Thoracic aorta (tissue), 2 donors: ENCODE results near the gene GALNT13. TPM values are rescaled to one million over a fixed set of nuclear protein-coding genes. Genes with fewer than 3 reads are reported as not detected.

Experiments used
- ATAC-seq: fragments of 150-250 bp; one replicate; pipeline ENCODE4 v1.8.0; 2017; ENCODE audit warnings: low read depth; ENCODE audit not compliant: insufficient number of reproducible peaks, low FRiP score
- DNase-seq: peaks from one replicate; pipeline ENCODE4 v3.0.0-alpha.2; 2020; ENCODE audit warnings: low spot score
- H3K27ac ChIP-seq, 2 donors: fragments of 200-600 bp; sonication (generic); 1 replicate in 1 of 2; 2 replicates in 1 of 2; pipeline ENCODE4 v1.5.1; 2016; ENCODE audit warnings: mild to moderate bottlenecking in 2 of 2, moderate library complexity in 2 of 2
- H3K27me3 ChIP-seq: fragments of 200-600 bp; sonication (generic); replicated peaks from 2 replicates; pipeline ENCODE4 v1.6.0; 2016; ENCODE audit warnings: mild to moderate bottlenecking; ENCODE audit not compliant: insufficient read depth
- H3K36me3 ChIP-seq: fragments of 200-600 bp; sonication (generic); one replicate; pipeline ENCODE4 v1.5.1; 2016
- H3K4me1 ChIP-seq, 2 donors: fragments of 200-600 bp; sonication (generic); 1 replicate in 1 of 2; 2 replicates in 1 of 2; pipeline versions ENCODE4 v1.5.1 to v1.6.0; 2016; ENCODE audit warnings: low read depth in 2 of 2, mild to moderate bottlenecking in 1 of 2; ENCODE audit not compliant: control insufficient read depth in 1 of 2
- H3K4me3 ChIP-seq: fragments of 200-600 bp; sonication (generic); 2 replicates; pipeline ENCODE4 v1.5.1; 2016; ENCODE audit warnings: mild to moderate bottlenecking
- H3K9me3 ChIP-seq: fragments of 200-600 bp; sonication (generic); 2 replicates; pipeline ENCODE4 v1.5.1; 2016
- total RNA-seq, 2 donors: library from RNA; depleted of rRNA; stranded (reverse); fragments of >200 nt; gene quantifications; one replicate each; pipeline versions ENCODE4 v1.1.0 to v1.2.3, GENCODE V29; 2016
- TF ChIP-seq, protein P1 (sequence below): fragments of 200-600 bp; sonication (generic); IDR thresholded peaks from one replicate; pipeline ENCODE4 v1.5.1; 2019; ENCODE audit warnings: antibody characterized with exemption

GALNT13 gene
- total RNA-seq, 2 donors from 2014 or later: 2.5 to 30.1 TPM

DNA sequence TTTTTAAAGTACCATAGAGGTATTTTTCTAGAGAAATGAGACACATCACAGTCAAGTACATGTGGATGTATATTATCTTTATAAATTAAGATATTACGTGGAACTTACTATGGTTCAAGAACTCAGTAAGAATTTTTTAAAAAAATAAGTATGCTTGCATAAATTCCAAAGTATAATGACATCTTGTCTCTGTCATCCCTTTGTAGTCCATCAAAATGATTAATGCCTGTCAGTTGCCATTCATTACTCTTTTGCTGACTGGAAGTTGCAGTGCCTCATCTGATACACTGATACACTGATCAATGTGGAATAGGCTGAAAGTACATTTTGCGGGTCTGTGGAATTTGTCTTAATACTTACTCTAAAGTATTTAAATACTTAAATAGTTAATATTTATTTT lies 177.2 kb downstream of the GALNT13 start:
- Histone ChIP-seq H3K4me3 (no peak overlapping the region), H3K36me3 (no peaks in the 10 kb centered on the region), H3K4me1 (no peaks in the 10 kb centered on the region), H3K27me3 (no peaks in the 10 kb centered on the region), H3K27ac (no peak overlapping the region), H3K9me3 (no peaks in the 10 kb centered on the region)
- DNase-seq (no peak), ATAC-seq (no peak)
- TF ChIP-seq, protein P1, sequence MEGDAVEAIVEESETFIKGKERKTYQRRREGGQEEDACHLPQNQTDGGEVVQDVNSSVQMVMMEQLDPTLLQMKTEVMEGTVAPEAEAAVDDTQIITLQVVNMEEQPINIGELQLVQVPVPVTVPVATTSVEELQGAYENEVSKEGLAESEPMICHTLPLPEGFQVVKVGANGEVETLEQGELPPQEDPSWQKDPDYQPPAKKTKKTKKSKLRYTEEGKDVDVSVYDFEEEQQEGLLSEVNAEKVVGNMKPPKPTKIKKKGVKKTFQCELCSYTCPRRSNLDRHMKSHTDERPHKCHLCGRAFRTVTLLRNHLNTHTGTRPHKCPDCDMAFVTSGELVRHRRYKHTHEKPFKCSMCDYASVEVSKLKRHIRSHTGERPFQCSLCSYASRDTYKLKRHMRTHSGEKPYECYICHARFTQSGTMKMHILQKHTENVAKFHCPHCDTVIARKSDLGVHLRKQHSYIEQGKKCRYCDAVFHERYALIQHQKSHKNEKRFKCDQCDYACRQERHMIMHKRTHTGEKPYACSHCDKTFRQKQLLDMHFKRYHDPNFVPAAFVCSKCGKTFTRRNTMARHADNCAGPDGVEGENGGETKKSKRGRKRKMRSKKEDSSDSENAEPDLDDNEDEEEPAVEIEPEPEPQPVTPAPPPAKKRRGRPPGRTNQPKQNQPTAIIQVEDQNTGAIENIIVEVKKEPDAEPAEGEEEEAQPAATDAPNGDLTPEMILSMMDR: no peak

- H3K27ac ChIP-seq: no peak overlapping the region
- ATAC-seq: no peak
- TF ChIP-seq, protein P1: no peak
- no peaks in the 10 kb centered on the region for H3K27me3 ChIP-seq
- no peak overlapping the region for H3K4me3 ChIP-seq
- H3K9me3 ChIP-seq: no peaks in the 10 kb centered on the region
- no peaks in the 10 kb centered on the region for H3K36me3 ChIP-seq
- H3K4me1 ChIP-seq: no peaks in the 10 kb centered on the region
- no peak for DNase-seq
Measured at GRCh38 chr2:154049561-154049960, 177.8 kb downstream of the GALNT13 start.

- H3K4me1 ChIP-seq: no peaks in the 10 kb centered on the region
- H3K27me3 ChIP-seq: no peaks in the 10 kb centered on the region
- DNase-seq (no peak), ATAC-seq (no peak)
- TF ChIP-seq, protein P1: no peak
- H3K27ac ChIP-seq: no peak overlapping the region
- peaks cover 3% of the 10 kb centered on the region for H3K9me3 ChIP-seq
- no peaks in the 10 kb centered on the region for H3K36me3 ChIP-seq
- H3K4me3 ChIP-seq: no peak overlapping the region
Measured at GRCh38 chr2:154067124-154067523, 195.4 kb downstream of the GALNT13 start.

DNA sequence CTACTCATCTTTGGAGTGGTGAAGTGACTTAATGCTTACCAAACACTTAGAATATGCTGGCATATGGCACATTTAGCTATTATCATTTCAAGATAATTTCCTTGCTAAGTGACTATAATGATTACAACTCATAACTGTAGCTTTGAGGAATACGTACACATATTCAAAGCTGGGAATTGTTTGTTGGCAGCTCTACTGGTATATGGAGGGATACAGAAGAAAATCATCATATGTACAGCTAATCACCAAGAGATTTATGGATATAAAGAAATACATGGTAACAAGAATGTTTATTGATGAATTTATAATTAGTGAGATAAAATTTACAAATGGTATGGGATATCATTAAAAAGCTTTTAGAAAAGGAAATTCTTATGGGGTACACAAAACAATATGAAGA lies 207.2 kb downstream of the GALNT13 start:
- H3K4me3 ChIP-seq: no peak overlapping the region
- ATAC-seq (no peak), DNase-seq (no peak)
- TF ChIP-seq, protein P1: no peak
- no peaks in the 10 kb centered on the region for H3K4me1 ChIP-seq
- H3K27me3 ChIP-seq: no peaks in the 10 kb centered on the region
- H3K9me3 ChIP-seq: no peaks in the 10 kb centered on the region
- no peak overlapping the region for H3K27ac ChIP-seq
- H3K36me3 ChIP-seq: no peaks in the 10 kb centered on the region

DNA sequence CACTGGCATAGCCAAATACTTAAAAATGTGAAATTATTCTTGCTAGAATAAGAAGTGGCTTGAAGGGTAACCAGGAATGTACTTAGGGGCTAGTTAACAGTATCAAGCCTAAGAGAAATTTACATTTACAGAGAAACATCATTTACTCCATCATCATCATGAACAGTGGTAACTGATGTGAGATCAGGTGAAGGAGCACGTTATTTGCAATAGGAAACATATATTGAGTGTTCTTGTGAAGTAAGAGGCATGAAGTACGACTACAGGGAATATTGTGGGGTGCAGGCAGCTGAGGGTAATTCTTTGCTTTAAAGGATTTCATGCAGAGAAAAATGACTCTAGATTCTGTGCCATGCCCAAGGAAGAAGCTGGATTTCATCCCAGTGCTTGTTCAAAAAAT lies 220.8 kb downstream of the GALNT13 start:
- Histone ChIP-seq H3K4me3 (no peak overlapping the region), H3K27ac (no peak overlapping the region), H3K9me3 (no peaks in the 10 kb centered on the region), H3K36me3 (no peaks in the 10 kb centered on the region), H3K4me1 (no peaks in the 10 kb centered on the region), H3K27me3 (no peaks in the 10 kb centered on the region)
- ATAC-seq (no peak), DNase-seq (no peak)
- TF ChIP-seq, protein P1: no peak
